ENCODE results near the gene CXCR2. TPM values are rescaled to one million over a fixed set of nuclear protein-coding genes. Genes with fewer than 3 reads are reported as not detected.

The CXCR2 gene
- total RNA-seq, 1 donor from 2014 or later, result not detected

DNA sequence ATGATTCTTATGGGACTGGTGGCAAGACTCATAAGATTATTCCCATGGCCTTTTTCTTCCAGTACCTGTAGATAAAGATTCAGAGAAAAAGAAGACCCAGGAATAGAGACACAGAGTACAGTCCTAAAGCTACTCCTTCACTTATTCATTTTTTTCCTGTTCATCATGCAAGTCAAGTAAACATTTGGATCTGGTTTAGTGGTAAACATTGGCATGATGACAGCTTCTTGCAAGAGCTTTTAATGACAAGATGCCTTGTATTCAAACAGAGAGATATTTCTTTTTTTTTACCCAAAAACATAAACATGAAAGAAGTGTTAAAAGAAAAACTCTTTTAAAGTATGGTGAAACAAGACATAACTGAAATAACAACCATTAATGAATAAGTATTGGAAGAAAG lies 20.2 kb downstream of the CXCR2 start:
- Mint-ChIP-seq H3K27ac (ENCODE audit: unreplicated experiment) (no peak overlapping the region), H3K36me3 (ENCODE audit: unreplicated experiment) (no peaks in the 10 kb centered on the region), H3K27me3 (ENCODE audit: unreplicated experiment) (peaks cover 56% of the 10 kb centered on the region), H3K4me1 (ENCODE audit: unreplicated experiment) (no peaks in the 10 kb centered on the region), H3K9me3 (ENCODE audit: unreplicated experiment) (peaks cover 8% of the 10 kb centered on the region), H3K4me3 (ENCODE audit: unreplicated experiment) (no peak overlapping the region)
- TF ChIP-seq, protein P1, sequence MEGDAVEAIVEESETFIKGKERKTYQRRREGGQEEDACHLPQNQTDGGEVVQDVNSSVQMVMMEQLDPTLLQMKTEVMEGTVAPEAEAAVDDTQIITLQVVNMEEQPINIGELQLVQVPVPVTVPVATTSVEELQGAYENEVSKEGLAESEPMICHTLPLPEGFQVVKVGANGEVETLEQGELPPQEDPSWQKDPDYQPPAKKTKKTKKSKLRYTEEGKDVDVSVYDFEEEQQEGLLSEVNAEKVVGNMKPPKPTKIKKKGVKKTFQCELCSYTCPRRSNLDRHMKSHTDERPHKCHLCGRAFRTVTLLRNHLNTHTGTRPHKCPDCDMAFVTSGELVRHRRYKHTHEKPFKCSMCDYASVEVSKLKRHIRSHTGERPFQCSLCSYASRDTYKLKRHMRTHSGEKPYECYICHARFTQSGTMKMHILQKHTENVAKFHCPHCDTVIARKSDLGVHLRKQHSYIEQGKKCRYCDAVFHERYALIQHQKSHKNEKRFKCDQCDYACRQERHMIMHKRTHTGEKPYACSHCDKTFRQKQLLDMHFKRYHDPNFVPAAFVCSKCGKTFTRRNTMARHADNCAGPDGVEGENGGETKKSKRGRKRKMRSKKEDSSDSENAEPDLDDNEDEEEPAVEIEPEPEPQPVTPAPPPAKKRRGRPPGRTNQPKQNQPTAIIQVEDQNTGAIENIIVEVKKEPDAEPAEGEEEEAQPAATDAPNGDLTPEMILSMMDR (IDR thresholded peaks at IDR 0.05), result no peak
- DNase-seq (ENCODE audit: extremely low spot score, unreplicated experiment), result no peak

- no peak for DNase-seq (ENCODE audit: extremely low spot score, unreplicated experiment)
- H3K27me3 Mint-ChIP-seq (ENCODE audit: unreplicated experiment), result peaks cover 55% of the 10 kb centered on the region
- H3K27ac Mint-ChIP-seq (ENCODE audit: unreplicated experiment), result no peak overlapping the region
- H3K36me3 Mint-ChIP-seq (ENCODE audit: unreplicated experiment), result no peaks in the 10 kb centered on the region
- no peaks in the 10 kb centered on the region for H3K4me1 Mint-ChIP-seq (ENCODE audit: unreplicated experiment)
- H3K4me3 Mint-ChIP-seq (ENCODE audit: unreplicated experiment), result no peak overlapping the region
- H3K9me3 Mint-ChIP-seq (ENCODE audit: unreplicated experiment), result peaks cover 8% of the 10 kb centered on the region
- TF ChIP-seq, protein P1 (IDR thresholded peaks at IDR 0.05), result no peak
Measured at GRCh38 chr2:218149098-218149497, 23.3 kb downstream of the CXCR2 start.

- no peak for DNase-seq (ENCODE audit: extremely low spot score, unreplicated experiment)
- Mint-ChIP-seq H3K36me3 (ENCODE audit: unreplicated experiment) (no peaks in the 10 kb centered on the region), H3K4me1 (ENCODE audit: unreplicated experiment) (no peaks in the 10 kb centered on the region)
Measured at GRCh38 chr2:218149848-218150440, 24.1 kb downstream of the CXCR2 start.

DNA sequence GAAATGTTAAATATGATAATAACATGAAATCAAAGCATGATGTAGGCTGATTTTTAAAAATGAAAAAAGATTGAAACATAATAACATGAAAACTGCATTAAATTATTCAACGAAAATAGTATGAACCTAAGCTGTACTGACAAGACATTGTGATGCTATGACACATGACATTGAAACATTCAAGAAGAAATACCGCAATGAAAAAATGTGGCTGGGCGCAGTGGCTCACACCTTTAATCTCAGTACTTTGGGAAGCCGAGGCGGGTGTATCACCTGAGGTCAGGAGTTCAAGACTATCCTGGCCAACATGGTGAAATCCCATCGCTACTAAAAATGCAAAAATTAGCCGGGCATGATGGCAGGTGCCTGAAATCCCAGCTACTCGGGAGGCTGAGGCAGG lies 26.3 kb downstream of the CXCR2 start:
- Mint-ChIP-seq H3K27me3 (ENCODE audit: unreplicated experiment) (peaks cover 70% of the 10 kb centered on the region), H3K27ac (ENCODE audit: unreplicated experiment) (no peak overlapping the region), H3K9me3 (ENCODE audit: unreplicated experiment) (no peaks in the 10 kb centered on the region), H3K4me3 (ENCODE audit: unreplicated experiment) (no peak overlapping the region), H3K36me3 (ENCODE audit: unreplicated experiment) (no peaks in the 10 kb centered on the region), H3K4me1 (ENCODE audit: unreplicated experiment) (no peaks in the 10 kb centered on the region)
- DNase-seq (ENCODE audit: extremely low spot score, unreplicated experiment), result no peak
- TF ChIP-seq, protein P1 (IDR thresholded peaks at IDR 0.05), result no peak

More at GRCh38 chr2:218149848-218150440, 24.1 kb downstream of the CXCR2 start:
- Mint-ChIP-seq H3K9me3 (ENCODE audit: unreplicated experiment) (peaks cover 6% of the 10 kb centered on the region), H3K27ac (ENCODE audit: unreplicated experiment) (no peak overlapping the region), H3K27me3 (ENCODE audit: unreplicated experiment) (peaks cover 61% of the 10 kb centered on the region), H3K4me3 (ENCODE audit: unreplicated experiment) (no peak overlapping the region)
- TF ChIP-seq, protein P1 (IDR thresholded peaks at IDR 0.05), result no peak

GRCh38 chr2:218152777-218153176 lies 26.9 kb downstream of the CXCR2 start:
- Mint-ChIP-seq H3K27ac (ENCODE audit: unreplicated experiment) (no peak overlapping the region), H3K9me3 (ENCODE audit: unreplicated experiment) (no peaks in the 10 kb centered on the region), H3K4me1 (ENCODE audit: unreplicated experiment) (no peaks in the 10 kb centered on the region), H3K27me3 (ENCODE audit: unreplicated experiment) (peaks cover 75% of the 10 kb centered on the region), H3K4me3 (ENCODE audit: unreplicated experiment) (no peak overlapping the region), H3K36me3 (ENCODE audit: unreplicated experiment) (no peaks in the 10 kb centered on the region)
- TF ChIP-seq, protein P1 (IDR thresholded peaks at IDR 0.05), result no peak
- no peak for DNase-seq (ENCODE audit: extremely low spot score, unreplicated experiment)

Data from osteocyte (in vitro differentiated cells).